ENCODE measurements around the gene DCLK1. TPM values are rescaled to one million over a fixed set of nuclear protein-coding genes. Genes with fewer than 3 reads are reported as not detected.

DCLK1 gene
- total RNA-seq, 1 experiment from 2014 or later, result 36.2 TPM

DNA sequence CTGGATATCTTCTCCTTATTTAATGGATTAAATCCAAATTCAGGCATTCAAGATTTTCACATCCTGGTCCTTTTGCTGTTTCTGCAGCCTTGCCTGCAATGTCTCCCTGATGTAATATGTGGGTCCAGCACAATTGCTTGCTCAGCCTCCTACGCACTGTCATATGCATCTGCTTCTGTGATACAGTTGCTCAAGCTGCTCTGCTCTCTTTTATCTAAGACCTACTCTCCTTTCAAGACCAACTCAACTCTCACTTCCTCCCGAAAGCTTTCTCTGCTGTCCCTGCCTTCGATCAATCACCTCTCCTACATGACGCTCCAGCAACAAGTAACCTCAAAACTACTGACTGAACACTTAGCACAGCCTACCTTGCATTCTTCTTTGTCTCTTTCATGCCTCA is 138.2 kb downstream of the DCLK1 start:
- Histone ChIP-seq H3K27ac (ENCODE audit: insufficient read length, low read depth, low read length) (no peak overlapping the region), H2AK5ac (ENCODE audit: insufficient read length, low read length) (no peak overlapping the region), H2BK120ac (ENCODE audit: low read depth, low read length, poor library complexity, severe bottlenecking) (no peak overlapping the region), H2BK12ac (ENCODE audit: insufficient read length, low read depth, low read length) (no peak overlapping the region), H4K5ac (ENCODE audit: insufficient read length, low read depth, low read length) (no peak overlapping the region), H3K79me2 (ENCODE audit: insufficient read depth, low read length) (no peaks in the 10 kb centered on the region), H3T11ph (ENCODE audit: low read length) (no peak overlapping the region), H3K27me3 (ENCODE audit: insufficient read depth, low read length) (no peaks in the 10 kb centered on the region), H4K91ac (ENCODE audit: insufficient read length, low read depth, low read length) (no peak overlapping the region), H3K23me2 (ENCODE audit: insufficient read length, low read depth, low read length, poor library complexity, severe bottlenecking) (no peaks in the 10 kb centered on the region), H3K9me3 (ENCODE audit: control insufficient read depth, low read depth, low read length) (no peaks in the 10 kb centered on the region), H3K4me2 (ENCODE audit: insufficient read depth, insufficient read length, low read length) (no peak overlapping the region), H3K4me1 (ENCODE audit: insufficient read depth, low read length) (peaks cover 33% of the 10 kb centered on the region), H3K79me1 (ENCODE audit: insufficient read depth, low read depth, low read length, poor library complexity, severe bottlenecking) (no peaks in the 10 kb centered on the region), H2BK20ac (ENCODE audit: low read depth, low read length, poor library complexity, severe bottlenecking) (no peak overlapping the region), H3K9ac (ENCODE audit: extremely low read depth, insufficient read length, low read length) (no peak overlapping the region), H4K8ac (replicated peaks; ENCODE audit: insufficient read length, low read depth, low read length) (no peak overlapping the region), H3K23ac (ENCODE audit: insufficient read length, low read depth, low read length) (no peak overlapping the region), H4K20me1 (ENCODE audit: control insufficient read depth, insufficient read depth, insufficient read length) (no peaks in the 10 kb centered on the region), H3K14ac (ENCODE audit: insufficient read depth, low read length) (no peak overlapping the region), H3K56ac (ENCODE audit: insufficient read length, low read depth, low read length) (no peak overlapping the region), H3K18ac (ENCODE audit: insufficient read length, low read depth, low read length) (no peak overlapping the region), H2BK5ac (ENCODE audit: insufficient read length, low read length) (no peak overlapping the region), H2AFZ (ENCODE audit: low read length) (no peak overlapping the region), H3K4ac (ENCODE audit: low read depth, low read length) (no peak overlapping the region), H2BK15ac (ENCODE audit: low read depth, low read length) (no peak overlapping the region)
- no peak for DNase-seq
- Mint-ChIP-seq H3K27ac (peak overlapping the region in 1 of 3 experiments; percentile 34; a peak in 3 of 7 replicates), H3K27me3 (ENCODE audit: low read depth) (no peaks in the 10 kb centered on the region), H3K4me1 (peaks cover 65 to 67% of the 10 kb centered on the region in 2 experiments), H3K36me3 (ENCODE audit: insufficient read depth in 1 of 3, low read depth in 3 of 3) (no peaks in the 10 kb centered on the region; a peak in 1 of 7 replicates), H3K9me3 (no peaks in the 10 kb centered on the region), H3K4me3 (no peak overlapping the region)
- no CpG with 5 or more reads among the region's 4 CpGs for WGBS (ENCODE audit: extremely low coverage, insufficient read length, low lambda C conversion rate)
- TF ChIP-seq, protein P1, sequence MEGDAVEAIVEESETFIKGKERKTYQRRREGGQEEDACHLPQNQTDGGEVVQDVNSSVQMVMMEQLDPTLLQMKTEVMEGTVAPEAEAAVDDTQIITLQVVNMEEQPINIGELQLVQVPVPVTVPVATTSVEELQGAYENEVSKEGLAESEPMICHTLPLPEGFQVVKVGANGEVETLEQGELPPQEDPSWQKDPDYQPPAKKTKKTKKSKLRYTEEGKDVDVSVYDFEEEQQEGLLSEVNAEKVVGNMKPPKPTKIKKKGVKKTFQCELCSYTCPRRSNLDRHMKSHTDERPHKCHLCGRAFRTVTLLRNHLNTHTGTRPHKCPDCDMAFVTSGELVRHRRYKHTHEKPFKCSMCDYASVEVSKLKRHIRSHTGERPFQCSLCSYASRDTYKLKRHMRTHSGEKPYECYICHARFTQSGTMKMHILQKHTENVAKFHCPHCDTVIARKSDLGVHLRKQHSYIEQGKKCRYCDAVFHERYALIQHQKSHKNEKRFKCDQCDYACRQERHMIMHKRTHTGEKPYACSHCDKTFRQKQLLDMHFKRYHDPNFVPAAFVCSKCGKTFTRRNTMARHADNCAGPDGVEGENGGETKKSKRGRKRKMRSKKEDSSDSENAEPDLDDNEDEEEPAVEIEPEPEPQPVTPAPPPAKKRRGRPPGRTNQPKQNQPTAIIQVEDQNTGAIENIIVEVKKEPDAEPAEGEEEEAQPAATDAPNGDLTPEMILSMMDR (conservative IDR thresholded peaks at IDR 0.05), result no peak
